ENCODE data around the gene AKT1S1. TPM values are rescaled to one million over a fixed set of nuclear protein-coding genes. Genes with fewer than 3 reads are reported as not detected.

The AKT1S1 gene
- total RNA-seq, 2 experiments from 2014 or later, result 15.1 to 15.8 TPM

- Mint-ChIP-seq H3K27ac (no peak overlapping the region), H3K27me3 (no peaks in the 10 kb centered on the region), H3K36me3 (ENCODE audit: low read depth) (peaks cover 46% of the 10 kb centered on the region), H3K4me1 (ENCODE audit: low read depth) (peaks cover 4% of the 10 kb centered on the region), H3K4me3 (no peak overlapping the region), H3K9me3 (no peaks in the 10 kb centered on the region)
- DNase-seq (no peak), ATAC-seq (ENCODE audit: poor library complexity) (no peak)
- ChIA-PET POLR2A (no interaction called here), CTCF (no interaction called here)
- intact Hi-C loops (cut with DNase I, micrococcal nuclease), result no loop called here
- no peak overlapping the region for H3K27ac ChIP-seq (ENCODE audit: low read depth in 1 of 2, low read length in 2 of 2)
- no peaks in the 10 kb centered on the region for H3K9me3 ChIP-seq (ENCODE audit: control insufficient read depth in 1 of 2, insufficient read depth in 1 of 2, low read length in 2 of 2)
- peaks cover 2% of the 10 kb centered on the region for H3K4me1 ChIP-seq (ENCODE audit: insufficient read depth, low read length)
- no peaks in the 10 kb centered on the region for H3K27me3 ChIP-seq (ENCODE audit: control insufficient read depth in 1 of 2, insufficient read depth in 2 of 2, low read length in 2 of 2)
- TF ChIP-seq, protein P1, sequence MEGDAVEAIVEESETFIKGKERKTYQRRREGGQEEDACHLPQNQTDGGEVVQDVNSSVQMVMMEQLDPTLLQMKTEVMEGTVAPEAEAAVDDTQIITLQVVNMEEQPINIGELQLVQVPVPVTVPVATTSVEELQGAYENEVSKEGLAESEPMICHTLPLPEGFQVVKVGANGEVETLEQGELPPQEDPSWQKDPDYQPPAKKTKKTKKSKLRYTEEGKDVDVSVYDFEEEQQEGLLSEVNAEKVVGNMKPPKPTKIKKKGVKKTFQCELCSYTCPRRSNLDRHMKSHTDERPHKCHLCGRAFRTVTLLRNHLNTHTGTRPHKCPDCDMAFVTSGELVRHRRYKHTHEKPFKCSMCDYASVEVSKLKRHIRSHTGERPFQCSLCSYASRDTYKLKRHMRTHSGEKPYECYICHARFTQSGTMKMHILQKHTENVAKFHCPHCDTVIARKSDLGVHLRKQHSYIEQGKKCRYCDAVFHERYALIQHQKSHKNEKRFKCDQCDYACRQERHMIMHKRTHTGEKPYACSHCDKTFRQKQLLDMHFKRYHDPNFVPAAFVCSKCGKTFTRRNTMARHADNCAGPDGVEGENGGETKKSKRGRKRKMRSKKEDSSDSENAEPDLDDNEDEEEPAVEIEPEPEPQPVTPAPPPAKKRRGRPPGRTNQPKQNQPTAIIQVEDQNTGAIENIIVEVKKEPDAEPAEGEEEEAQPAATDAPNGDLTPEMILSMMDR (IDR thresholded peaks at IDR 0.05), result no peak
- peaks cover 76% of the 10 kb centered on the region for H3K36me3 ChIP-seq (ENCODE audit: insufficient read depth, low read length)
- H3K4me3 ChIP-seq (ENCODE audit: low read length), result no peak overlapping the region
Observed at GRCh38 chr19:49829200-49829599, 48.0 kb downstream of the AKT1S1 start.

GRCh38 chr19:49827034-49827433, 50.1 kb downstream of the AKT1S1 start:
- no peaks in the 10 kb centered on the region for H3K27me3 ChIP-seq (ENCODE audit: control insufficient read depth in 1 of 2, insufficient read depth in 2 of 2, low read length in 2 of 2)
- peaks cover 2% of the 10 kb centered on the region for H3K4me1 ChIP-seq (ENCODE audit: insufficient read depth, low read length)
- no peak for DNase-seq
- intact Hi-C loops (cut with DNase I, micrococcal nuclease), result no loop called here
- Mint-ChIP-seq H3K4me1 (ENCODE audit: low read depth) (peaks cover 9% of the 10 kb centered on the region), H3K36me3 (ENCODE audit: low read depth) (peaks cover 34% of the 10 kb centered on the region), H3K4me3 (no peak overlapping the region), H3K27ac (no peak overlapping the region), H3K27me3 (no peaks in the 10 kb centered on the region), H3K9me3 (no peaks in the 10 kb centered on the region)
- CTCF ChIA-PET, result no interaction called here
- no peak for ATAC-seq (ENCODE audit: poor library complexity)
- no peak overlapping the region for H3K27ac ChIP-seq (ENCODE audit: low read depth in 1 of 2, low read length in 2 of 2)
- no peak overlapping the region for H3K4me3 ChIP-seq (ENCODE audit: low read length)
- POLR2A ChIA-PET, result no interaction called here
- TF ChIP-seq, protein P1 (IDR thresholded peaks at IDR 0.05), result no peak
- H3K36me3 ChIP-seq (ENCODE audit: insufficient read depth, low read length), result peaks cover 69% of the 10 kb centered on the region
- H3K9me3 ChIP-seq (ENCODE audit: control insufficient read depth in 1 of 2, insufficient read depth in 1 of 2, low read length in 2 of 2), result no peaks in the 10 kb centered on the region

- H3K4me1 ChIP-seq (ENCODE audit: insufficient read depth, low read length), result peaks cover 5% of the 10 kb centered on the region
- H3K36me3 Mint-ChIP-seq (ENCODE audit: low read depth), result peaks cover 33% of the 10 kb centered on the region
- intact Hi-C loops (cut with DNase I, micrococcal nuclease), result no loop called here
- H3K4me1 Mint-ChIP-seq (ENCODE audit: low read depth), result peaks cover 9% of the 10 kb centered on the region
- no peaks in the 10 kb centered on the region for H3K27me3 Mint-ChIP-seq
- POLR2A ChIA-PET, result no interaction called here
- H3K27ac ChIP-seq (ENCODE audit: low read depth in 1 of 2, low read length in 2 of 2), result no peak overlapping the region
- TF ChIP-seq, protein P1 (IDR thresholded peaks at IDR 0.05), result no peak
- ATAC-seq (ENCODE audit: poor library complexity) (no peak), DNase-seq (no peak)
- H3K27me3 ChIP-seq (ENCODE audit: control insufficient read depth in 1 of 2, insufficient read depth in 2 of 2, low read length in 2 of 2), result no peaks in the 10 kb centered on the region
- H3K4me3 ChIP-seq (ENCODE audit: low read length), result no peak overlapping the region
- CTCF ChIA-PET, result no interaction called here
- H3K27ac Mint-ChIP-seq, result no peak overlapping the region
- peaks cover 54% of the 10 kb centered on the region for H3K36me3 ChIP-seq (ENCODE audit: insufficient read depth, low read length)
- no peaks in the 10 kb centered on the region for H3K9me3 Mint-ChIP-seq
- H3K9me3 ChIP-seq (ENCODE audit: control insufficient read depth in 1 of 2, insufficient read depth in 1 of 2, low read length in 2 of 2), result no peaks in the 10 kb centered on the region
- no peak overlapping the region for H3K4me3 Mint-ChIP-seq
Observed at GRCh38 chr19:49824662-49825061, 52.5 kb downstream of the AKT1S1 start.
